ENCODE data around the gene GPT2. TPM values are rescaled to one million over a fixed set of nuclear protein-coding genes. Genes with fewer than 3 reads are reported as not detected.

Gene GPT2
- total RNA-seq, 1 donor from 2014 or later = 37.9 TPM

DNA sequence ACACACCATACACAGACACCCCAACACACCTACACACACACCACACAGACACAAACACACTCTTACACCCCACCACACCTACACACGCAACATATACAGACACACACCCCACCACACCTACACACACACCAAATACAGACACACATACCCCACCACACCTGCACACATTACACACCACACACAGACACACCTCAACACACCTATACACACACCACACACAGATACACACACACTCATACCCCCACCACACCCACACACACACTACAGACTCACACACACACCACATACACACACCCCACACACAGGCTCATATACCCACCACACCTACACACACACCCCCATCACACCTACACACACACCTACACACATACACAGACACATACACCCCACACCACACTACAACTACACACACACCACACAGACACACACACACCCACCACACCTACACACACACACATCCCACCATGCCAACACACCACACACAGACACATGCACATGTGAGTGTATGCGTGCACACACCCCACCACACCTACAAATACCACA lies 31.4 kb downstream of the GPT2 start:
- no peak for DNase-seq (ENCODE audit: low read depth)
- H3K4me3 ChIP-seq (ENCODE audit: low read depth, low read length) = no peak overlapping the region
- no peak for TF ChIP-seq CTCF (conservative IDR thresholded peaks at IDR 0.05; ENCODE audit: low read depth, low read length)

DNA sequence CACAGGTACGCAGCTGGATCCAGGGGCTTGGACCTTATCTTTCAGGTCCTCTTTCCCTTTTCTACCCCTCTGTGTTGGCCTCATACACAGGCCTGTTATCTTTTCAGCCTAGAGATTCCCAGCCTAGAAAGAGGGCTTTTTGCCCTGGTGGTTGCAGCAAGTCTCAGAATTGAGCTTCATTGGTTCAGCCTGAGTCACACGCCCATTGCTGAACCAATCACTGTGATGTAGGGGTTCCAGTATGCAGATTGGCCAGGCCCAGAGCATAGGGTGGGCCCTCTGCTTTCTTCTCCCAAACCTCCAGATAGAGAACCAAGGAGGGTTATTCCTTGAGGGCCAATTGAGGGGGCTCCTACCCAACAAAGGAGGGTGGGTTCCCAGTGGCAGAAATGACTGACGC lies 32.8 kb downstream of the GPT2 start:
- no peak for DNase-seq (ENCODE audit: low read depth)
- no peak overlapping the region for H3K4me3 ChIP-seq (ENCODE audit: low read depth, low read length)
- no peak for TF ChIP-seq CTCF (conservative IDR thresholded peaks at IDR 0.05; ENCODE audit: low read depth, low read length)

DNA sequence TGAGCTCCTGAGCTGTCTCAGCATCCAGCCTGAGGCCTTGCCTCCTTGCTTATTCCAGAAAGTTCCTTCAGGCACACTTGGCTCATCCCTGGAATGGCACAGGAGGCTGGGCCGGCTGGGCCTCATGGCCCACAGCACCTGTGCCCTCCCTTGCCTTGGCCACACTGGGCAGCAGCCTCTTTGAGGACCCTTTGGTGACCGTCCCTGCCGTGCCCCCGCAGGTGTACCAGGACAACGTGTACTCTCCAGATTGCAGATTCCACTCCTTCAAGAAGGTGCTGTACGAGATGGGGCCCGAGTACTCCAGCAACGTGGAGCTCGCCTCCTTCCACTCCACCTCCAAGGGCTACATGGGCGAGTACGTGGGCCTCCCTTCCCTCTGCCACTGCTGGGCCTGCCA lies 34.2 kb downstream of the GPT2 start:
- DNase-seq (ENCODE audit: low read depth) = no peak
- no peak overlapping the region for H3K4me3 ChIP-seq (ENCODE audit: low read depth, low read length)
- no peak for TF ChIP-seq CTCF (conservative IDR thresholded peaks at IDR 0.05; ENCODE audit: low read depth, low read length)

GRCh38 chr16:46918905-46919792 lies 35.0 kb downstream of the GPT2 start:
- no peak for TF ChIP-seq CTCF (conservative IDR thresholded peaks at IDR 0.05; ENCODE audit: low read depth, low read length)
- no peak overlapping the region for H3K4me3 ChIP-seq (ENCODE audit: low read depth, low read length)

GRCh38 chr16:46920402-46921068 lies 36.4 kb downstream of the GPT2 start:
- no peak for DNase-seq (ENCODE audit: low read depth)
- TF ChIP-seq CTCF (conservative IDR thresholded peaks at IDR 0.05; ENCODE audit: low read depth, low read length) = no peak
- no peak overlapping the region for H3K4me3 ChIP-seq (ENCODE audit: low read depth, low read length)

More at GRCh38 chr16:46918905-46919792, 35.0 kb downstream of the GPT2 start:
- DNase-seq (ENCODE audit: low read depth) = no peak

- TF ChIP-seq CTCF (conservative IDR thresholded peaks at IDR 0.05; ENCODE audit: low read depth, low read length) = no peak
- H3K4me3 ChIP-seq (ENCODE audit: low read depth, low read length) = no peak overlapping the region
- DNase-seq (ENCODE audit: low read depth) = no peak
Measured at GRCh38 chr16:46922239-46922638, 38.1 kb downstream of the GPT2 start.
